ENCODE results near the gene MEPE.
"Not testable (repeated sequence)": the region's sequence is repeated elsewhere in the genome, so short reads cannot be mapped to it uniquely, and the experiment has no call there.

MEPE gene

DNA sequence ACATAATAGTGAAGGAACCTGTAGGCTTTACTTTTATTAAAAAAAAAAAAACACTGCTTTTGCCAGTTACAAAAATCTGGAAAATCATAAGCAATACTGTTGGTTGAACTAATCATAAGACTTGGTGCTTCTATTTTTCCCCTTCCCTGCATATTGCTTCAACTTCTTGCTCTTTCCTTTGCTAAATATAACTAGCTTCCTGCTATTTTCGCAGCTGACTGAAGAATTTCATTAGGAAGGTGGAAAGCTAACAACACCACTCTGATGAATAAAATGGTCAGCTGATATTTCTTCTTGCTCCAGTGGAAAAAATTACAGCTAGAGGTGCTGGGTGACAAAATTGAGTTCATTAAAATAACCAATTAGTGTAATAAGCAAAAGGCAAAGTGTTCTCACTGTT is 39.3 kb downstream of the MEPE start:
- Histone ChIP-seq H3K36me3 (ENCODE audit: control insufficient read depth in 5 of 5, insufficient read depth in 5 of 5, low read length in 5 of 5) (no peaks in the 10 kb centered on the region), H3K27me3 (ENCODE audit: control insufficient read depth in 5 of 5, insufficient read depth in 4 of 5, low read length in 5 of 5) (no peaks in the 10 kb centered on the region), H3K9ac (ENCODE audit: low read length in 5 of 5) (no peak overlapping the region), H3K4me1 (ENCODE audit: control insufficient read depth in 5 of 5, insufficient read depth in 5 of 5, low read length in 5 of 5) (peaks cover 0 to 12% (median 0%) of the 10 kb centered on the region in 5 donors), H3K4me3 (ENCODE audit: low read depth in 1 of 5, low read length in 5 of 5) (no peak overlapping the region), H3K9me3 (ENCODE audit: control insufficient read depth in 5 of 5, low read length in 5 of 5) (no peaks in the 10 kb centered on the region), H3K27ac (ENCODE audit: low read depth, low read length) (no peak overlapping the region)

DNA sequence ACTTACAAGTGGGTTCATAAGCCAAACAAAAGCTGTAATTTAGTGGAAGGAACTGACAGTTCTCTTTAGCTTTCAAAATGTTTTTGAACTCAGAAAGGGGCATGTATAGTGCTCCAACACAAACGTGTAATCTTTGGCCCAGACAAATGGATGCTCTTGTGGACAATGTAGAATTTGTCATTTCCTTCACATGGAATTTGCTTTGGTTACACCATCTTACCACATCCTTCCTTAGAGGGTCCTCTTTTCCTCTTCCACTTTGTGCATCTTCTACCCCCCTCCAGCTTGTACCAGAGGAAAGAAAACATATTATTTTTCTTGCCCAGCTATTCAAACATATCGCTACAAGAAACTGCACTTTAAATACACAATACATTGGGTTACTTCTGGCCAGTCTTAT is 42.4 kb downstream of the MEPE start:
- H3K9ac ChIP-seq (ENCODE audit: low read length in 5 of 5) = no peak overlapping the region
- H3K9me3 ChIP-seq (ENCODE audit: control insufficient read depth in 5 of 5, low read length in 5 of 5) = no peaks in the 10 kb centered on the region
- peaks cover 0 to 12% (median 0%) of the 10 kb centered on the region in 5 donors for H3K4me1 ChIP-seq (ENCODE audit: control insufficient read depth in 5 of 5, insufficient read depth in 5 of 5, low read length in 5 of 5)
- H3K4me3 ChIP-seq (ENCODE audit: low read depth in 1 of 5, low read length in 5 of 5) = no peak overlapping the region
- H3K36me3 ChIP-seq (ENCODE audit: control insufficient read depth in 5 of 5, insufficient read depth in 5 of 5, low read length in 5 of 5) = no peaks in the 10 kb centered on the region
- no peak overlapping the region for H3K27ac ChIP-seq (ENCODE audit: low read depth, low read length)
- H3K27me3 ChIP-seq (ENCODE audit: control insufficient read depth in 5 of 5, insufficient read depth in 4 of 5, low read length in 5 of 5) = no peaks in the 10 kb centered on the region

DNA sequence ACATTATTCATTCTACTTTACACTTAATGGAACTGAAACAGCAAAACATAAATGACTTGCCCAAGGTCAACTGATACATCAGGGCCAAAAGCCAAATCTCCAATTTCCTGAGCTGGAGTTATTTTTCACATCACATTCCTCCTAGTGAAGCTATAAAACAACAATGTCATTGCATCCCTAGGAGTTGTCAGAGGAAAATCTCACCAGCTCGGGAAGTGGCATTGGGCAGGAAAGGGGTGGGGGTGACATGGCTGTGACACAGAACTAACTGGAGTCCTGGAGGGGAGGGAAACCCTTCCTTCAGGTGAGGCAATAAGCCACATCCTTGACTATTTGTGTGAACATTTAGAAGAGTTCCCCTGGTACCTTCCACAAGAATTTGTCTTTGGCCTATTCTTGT is 47.3 kb downstream of the MEPE start:
- no peak overlapping the region for H3K27ac ChIP-seq (ENCODE audit: low read depth, low read length)
- no peak overlapping the region for H3K9ac ChIP-seq (ENCODE audit: low read length in 5 of 5)
- H3K4me3 ChIP-seq (ENCODE audit: low read depth in 1 of 5, low read length in 5 of 5) = no peak overlapping the region
- no peaks in the 10 kb centered on the region for H3K4me1 ChIP-seq (ENCODE audit: control insufficient read depth in 5 of 5, insufficient read depth in 5 of 5, low read length in 5 of 5)
- no peaks in the 10 kb centered on the region for H3K36me3 ChIP-seq (ENCODE audit: control insufficient read depth in 5 of 5, insufficient read depth in 5 of 5, low read length in 5 of 5)
- no peaks in the 10 kb centered on the region for H3K27me3 ChIP-seq (ENCODE audit: control insufficient read depth in 5 of 5, insufficient read depth in 4 of 5, low read length in 5 of 5)
- no peaks in the 10 kb centered on the region for H3K9me3 ChIP-seq (ENCODE audit: control insufficient read depth in 5 of 5, low read length in 5 of 5)

DNA sequence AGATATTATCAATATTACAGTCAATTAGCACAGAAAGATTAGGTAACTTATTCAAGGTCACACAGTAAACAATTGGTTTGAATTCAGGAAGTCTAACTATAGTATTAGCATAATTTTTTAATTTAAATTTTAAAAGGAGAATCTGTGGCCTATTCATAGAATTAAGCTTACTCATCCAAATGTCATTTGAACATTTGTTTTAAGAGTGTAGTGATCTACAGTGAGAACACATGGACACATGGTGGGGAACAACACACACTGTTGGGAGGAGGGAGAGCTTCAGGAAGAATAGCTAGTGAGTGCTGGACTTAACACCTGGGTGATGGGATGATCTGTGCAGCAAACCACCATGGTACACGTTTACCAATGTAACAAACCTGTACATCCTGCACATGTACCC is 48.3 kb downstream of the MEPE start:
- Histone ChIP-seq H3K9me3 (ENCODE audit: control insufficient read depth in 5 of 5, low read length in 5 of 5) (no peaks in the 10 kb centered on the region), H3K27me3 (ENCODE audit: control insufficient read depth in 5 of 5, insufficient read depth in 4 of 5, low read length in 5 of 5) (no peaks in the 10 kb centered on the region), H3K36me3 (ENCODE audit: control insufficient read depth in 5 of 5, insufficient read depth in 5 of 5, low read length in 5 of 5) (no peaks in the 10 kb centered on the region), H3K9ac (ENCODE audit: low read length in 5 of 5) (no peak overlapping the region), H3K4me1 (ENCODE audit: control insufficient read depth in 5 of 5, insufficient read depth in 5 of 5, low read length in 5 of 5) (no peaks in the 10 kb centered on the region), H3K27ac (ENCODE audit: low read depth, low read length) (no peak overlapping the region), H3K4me3 (ENCODE audit: low read depth in 1 of 5, low read length in 5 of 5) (no peak overlapping the region)

DNA sequence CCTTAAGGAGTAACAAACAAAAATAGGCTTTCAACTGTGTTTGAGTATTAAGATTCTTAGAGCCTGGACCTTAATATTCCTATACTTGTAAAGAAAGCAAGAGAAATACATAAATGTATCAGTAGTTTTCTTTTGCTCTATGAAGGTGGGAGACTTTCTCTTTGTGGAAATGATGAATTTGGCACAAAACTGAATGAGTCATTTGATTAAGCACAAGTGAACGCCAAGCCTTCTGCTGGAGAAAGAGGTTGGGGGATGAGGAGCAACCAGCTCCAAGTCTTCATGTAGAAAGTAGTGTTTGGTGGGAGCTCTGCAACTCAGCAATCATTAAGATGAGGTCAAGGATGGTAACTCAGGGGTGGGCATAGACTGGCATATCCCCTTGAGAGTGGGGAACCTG is 49.6 kb downstream of the MEPE start:
- Histone ChIP-seq H3K27ac (ENCODE audit: low read depth, low read length) (no peak overlapping the region), H3K9me3 (ENCODE audit: control insufficient read depth in 5 of 5, low read length in 5 of 5) (no peaks in the 10 kb centered on the region), H3K36me3 (ENCODE audit: control insufficient read depth in 5 of 5, insufficient read depth in 5 of 5, low read length in 5 of 5) (no peaks in the 10 kb centered on the region), H3K9ac (ENCODE audit: low read length in 5 of 5) (no peak overlapping the region), H3K4me1 (ENCODE audit: control insufficient read depth in 5 of 5, insufficient read depth in 5 of 5, low read length in 5 of 5) (no peaks in the 10 kb centered on the region), H3K27me3 (ENCODE audit: control insufficient read depth in 5 of 5, insufficient read depth in 4 of 5, low read length in 5 of 5) (no peaks in the 10 kb centered on the region), H3K4me3 (ENCODE audit: low read depth in 1 of 5, low read length in 5 of 5) (no peak overlapping the region)

DNA sequence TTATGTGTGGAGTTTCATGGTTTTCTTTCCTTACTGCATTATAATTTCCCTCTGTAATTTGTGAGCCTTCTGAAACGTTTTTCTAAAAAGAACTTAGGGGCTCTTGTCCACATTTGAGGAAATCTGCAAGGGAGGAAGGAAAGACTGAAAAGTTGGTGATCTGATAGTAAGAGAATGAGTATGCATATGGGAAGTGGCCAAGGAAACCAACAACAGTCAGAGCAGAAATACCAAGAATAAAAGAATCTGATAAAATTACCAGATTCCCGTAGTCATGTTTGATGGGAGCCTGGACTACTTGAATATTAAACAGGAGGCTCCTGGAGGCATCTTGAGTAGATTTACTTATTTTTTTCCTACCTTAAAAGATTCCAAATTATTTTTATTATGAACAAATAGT is 50.1 kb downstream of the MEPE start:
- H3K27me3 ChIP-seq (ENCODE audit: control insufficient read depth in 5 of 5, insufficient read depth in 4 of 5, low read length in 5 of 5) = no peaks in the 10 kb centered on the region
- no peak overlapping the region for H3K4me3 ChIP-seq (ENCODE audit: low read depth in 1 of 5, low read length in 5 of 5)
- no peak overlapping the region for H3K9ac ChIP-seq (ENCODE audit: low read length in 5 of 5)

DNA sequence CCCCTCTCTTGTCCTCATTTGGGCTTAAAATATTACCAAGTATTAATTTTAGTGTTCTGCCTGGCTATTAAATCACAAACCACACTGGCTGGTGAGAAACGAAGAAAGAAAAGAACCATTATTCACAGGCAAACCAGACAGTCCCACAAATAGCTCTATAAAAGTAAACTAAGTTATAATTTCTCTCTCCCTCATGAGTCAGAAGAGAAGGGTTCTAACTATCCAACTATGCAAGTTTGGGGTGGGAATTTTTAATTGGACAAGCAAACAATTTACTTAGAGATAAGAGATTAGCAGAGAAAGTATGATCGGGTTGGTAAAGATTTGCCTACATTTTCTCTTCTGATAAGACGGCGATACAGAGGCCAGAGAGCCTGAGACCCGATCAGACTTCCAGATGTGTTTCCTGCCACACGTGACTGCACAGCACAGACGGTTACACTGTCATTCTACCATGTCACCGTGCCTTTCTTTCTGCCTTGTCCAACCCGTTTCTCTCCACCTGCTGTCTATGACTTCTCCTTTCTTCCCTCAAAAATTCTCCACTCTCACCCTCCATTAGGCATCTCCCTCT is 52.3 kb downstream of the MEPE start:
- Histone ChIP-seq H3K4me3 (ENCODE audit: low read depth in 1 of 5, low read length in 5 of 5) (no peak overlapping the region), H3K36me3 (ENCODE audit: control insufficient read depth in 5 of 5, insufficient read depth in 5 of 5, low read length in 5 of 5) (no peaks in the 10 kb centered on the region), H3K9ac (ENCODE audit: low read length in 5 of 5) (no peak overlapping the region), H3K9me3 (ENCODE audit: control insufficient read depth in 5 of 5, low read length in 5 of 5) (peaks cover 0 to 2% (median 0%) of the 10 kb centered on the region in 5 donors), H3K4me1 (ENCODE audit: control insufficient read depth in 5 of 5, insufficient read depth in 5 of 5, low read length in 5 of 5) (no peaks in the 10 kb centered on the region), H3K27ac (ENCODE audit: low read depth, low read length) (no peak overlapping the region), H3K27me3 (ENCODE audit: control insufficient read depth in 5 of 5, insufficient read depth in 4 of 5, low read length in 5 of 5) (no peaks in the 10 kb centered on the region)

More for the DNA sequence above, 50.1 kb downstream of the MEPE start:
- Histone ChIP-seq H3K9me3 (ENCODE audit: control insufficient read depth in 5 of 5, low read length in 5 of 5) (no peaks in the 10 kb centered on the region), H3K36me3 (ENCODE audit: control insufficient read depth in 5 of 5, insufficient read depth in 5 of 5, low read length in 5 of 5) (no peaks in the 10 kb centered on the region), H3K4me1 (ENCODE audit: control insufficient read depth in 5 of 5, insufficient read depth in 5 of 5, low read length in 5 of 5) (no peaks in the 10 kb centered on the region), H3K27ac (ENCODE audit: low read depth, low read length) (no peak overlapping the region)

DNA sequence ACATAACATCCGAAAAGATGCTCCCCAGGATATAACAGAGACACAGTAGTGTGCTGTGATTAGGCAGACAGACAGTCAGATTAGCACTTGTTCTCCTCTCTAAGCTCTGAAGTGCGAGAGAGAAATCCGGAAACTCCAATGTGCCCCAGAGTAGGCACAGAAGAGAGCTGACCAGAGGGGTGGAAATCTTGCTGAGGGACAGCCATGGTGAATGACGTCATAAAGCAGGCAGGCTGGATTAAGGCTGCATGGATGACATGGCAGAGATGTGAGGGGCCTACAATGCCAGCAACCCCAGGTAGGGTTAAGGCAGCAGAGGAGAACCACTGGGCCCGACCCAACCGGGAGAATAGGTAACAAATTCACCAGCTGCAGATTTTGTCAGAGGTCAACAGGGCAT is 53.3 kb downstream of the MEPE start:
- no peaks in the 10 kb centered on the region for H3K27me3 ChIP-seq (ENCODE audit: control insufficient read depth in 5 of 5, insufficient read depth in 4 of 5, low read length in 5 of 5)

DNA sequence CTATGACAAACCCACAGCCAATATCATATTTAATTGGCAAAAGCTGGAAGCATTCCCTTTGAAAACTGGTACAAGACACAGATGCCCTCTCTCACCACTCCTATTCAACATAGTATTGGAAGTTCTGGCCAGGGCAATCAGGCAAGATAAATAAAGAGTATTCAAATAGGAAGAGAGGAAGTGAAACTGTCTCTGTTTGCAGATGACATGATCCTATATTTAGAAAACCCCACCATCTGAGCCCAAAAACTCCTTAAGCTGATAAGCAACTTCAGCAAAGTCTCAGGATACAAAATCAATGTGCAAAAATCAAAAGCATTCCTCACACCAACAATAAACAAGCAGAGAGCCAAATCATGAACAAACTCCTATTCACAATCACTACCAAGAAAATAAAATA is 58.0 kb downstream of the MEPE start:
- not testable (repeated sequence) for H3K27me3 ChIP-seq (ENCODE audit: control insufficient read depth in 5 of 5, insufficient read depth in 4 of 5, low read length in 5 of 5); H3K9me3 ChIP-seq (ENCODE audit: control insufficient read depth in 5 of 5, low read length in 5 of 5); H3K27ac ChIP-seq (ENCODE audit: low read depth, low read length); H3K4me1 ChIP-seq (ENCODE audit: control insufficient read depth in 5 of 5, insufficient read depth in 5 of 5, low read length in 5 of 5); H3K36me3 ChIP-seq (ENCODE audit: control insufficient read depth in 5 of 5, insufficient read depth in 5 of 5, low read length in 5 of 5); H3K9ac ChIP-seq (ENCODE audit: low read length in 5 of 5); H3K4me3 ChIP-seq (ENCODE audit: low read depth in 1 of 5, low read length in 5 of 5)

More for the DNA sequence above, 53.3 kb downstream of the MEPE start:
- H3K9ac ChIP-seq (ENCODE audit: low read length in 5 of 5) = no peak overlapping the region
- H3K36me3 ChIP-seq (ENCODE audit: control insufficient read depth in 5 of 5, insufficient read depth in 5 of 5, low read length in 5 of 5) = no peaks in the 10 kb centered on the region
- no peak overlapping the region for H3K4me3 ChIP-seq (ENCODE audit: low read depth in 1 of 5, low read length in 5 of 5)
- H3K9me3 ChIP-seq (ENCODE audit: control insufficient read depth in 5 of 5, low read length in 5 of 5) = peaks cover 0 to 2% (median 0%) of the 10 kb centered on the region in 5 donors
- no peak overlapping the region for H3K27ac ChIP-seq (ENCODE audit: low read depth, low read length)
- H3K4me1 ChIP-seq (ENCODE audit: control insufficient read depth in 5 of 5, insufficient read depth in 5 of 5, low read length in 5 of 5) = no peaks in the 10 kb centered on the region

DNA sequence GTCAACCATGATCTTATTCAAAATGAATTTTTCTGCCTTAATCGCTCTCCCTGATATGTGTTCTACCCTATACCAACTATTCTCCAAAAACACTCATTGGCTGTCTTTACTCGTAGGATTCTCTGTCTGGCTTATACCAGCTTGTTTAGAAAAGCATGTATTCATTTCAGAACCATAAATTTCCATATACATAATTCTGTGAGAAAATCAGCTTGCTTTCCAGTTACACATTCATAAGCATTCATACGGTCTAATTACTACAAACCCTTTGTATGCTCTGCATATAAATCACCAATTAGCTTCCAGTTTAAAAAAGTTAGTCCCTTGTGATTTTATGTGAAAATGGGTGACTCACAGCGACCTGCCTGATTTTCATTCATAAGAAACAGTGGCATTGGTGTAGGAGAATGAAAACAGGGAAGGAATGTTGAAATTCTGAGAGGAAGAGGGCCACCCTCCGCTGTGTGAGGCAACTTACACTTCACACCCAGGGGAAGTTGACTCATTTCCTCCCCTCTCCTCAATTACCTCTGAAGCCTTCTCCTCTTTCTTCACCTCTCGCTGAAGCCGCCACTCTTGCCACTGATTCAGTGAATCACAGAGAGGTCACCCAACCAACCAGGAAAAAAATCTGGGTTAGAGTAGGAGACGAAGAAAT is 63.3 kb downstream of the MEPE start:
- Histone ChIP-seq H3K4me1 (ENCODE audit: control insufficient read depth in 5 of 5, insufficient read depth in 5 of 5, low read length in 5 of 5) (peaks cover 0 to 5% (median 0%) of the 10 kb centered on the region in 5 donors), H3K36me3 (ENCODE audit: control insufficient read depth in 5 of 5, insufficient read depth in 5 of 5, low read length in 5 of 5) (no peaks in the 10 kb centered on the region), H3K4me3 (ENCODE audit: low read depth in 1 of 5, low read length in 5 of 5) (no peak overlapping the region), H3K27me3 (ENCODE audit: control insufficient read depth in 5 of 5, insufficient read depth in 4 of 5, low read length in 5 of 5) (no peaks in the 10 kb centered on the region), H3K9ac (ENCODE audit: low read length in 5 of 5) (no peak overlapping the region), H3K27ac (ENCODE audit: low read depth, low read length) (no peak overlapping the region), H3K9me3 (ENCODE audit: control insufficient read depth in 5 of 5, low read length in 5 of 5) (no peaks in the 10 kb centered on the region)

Data from subcutaneous abdominal adipose tissue (tissue), 5 donors.